Measurements from ENCODE around the gene CADM2. TPM values are rescaled to one million over a fixed set of nuclear protein-coding genes. Genes with fewer than 3 reads are reported as not detected.

CADM2 gene
- total RNA-seq, 2 donors from 2014 or later, result 24.1 to 29.8 TPM

DNA sequence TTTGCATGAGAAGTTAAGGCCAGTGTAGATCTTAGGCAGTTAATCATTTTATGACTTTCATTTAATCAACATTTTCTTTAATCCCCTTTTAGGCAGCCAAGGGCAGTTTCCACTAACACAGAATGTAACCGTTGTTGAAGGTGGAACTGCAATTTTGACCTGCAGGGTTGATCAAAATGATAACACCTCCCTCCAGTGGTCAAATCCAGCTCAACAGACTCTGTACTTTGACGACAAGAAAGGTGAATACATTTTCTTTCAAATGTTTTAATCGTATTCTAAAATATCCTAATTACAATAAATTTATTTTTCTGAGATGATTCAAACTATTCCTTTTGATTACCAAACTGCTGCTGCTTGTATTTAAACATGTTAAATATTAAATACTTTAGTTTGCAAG lies 843.2 kb downstream of the CADM2 start:
- Histone ChIP-seq H3K4me3 (ENCODE audit: low read length) (no peak overlapping the region), H3K9me3 (ENCODE audit: control insufficient read depth, low read length) (peaks cover 16% of the 10 kb centered on the region), H3K36me3 (ENCODE audit: control insufficient read depth, insufficient read depth, low read length) (no peaks in the 10 kb centered on the region), H3K9ac (ENCODE audit: extremely low read depth, low read length, poor library complexity, severe bottlenecking) (no peak overlapping the region), H3K4me1 (ENCODE audit: control insufficient read depth, insufficient read depth, low read length) (peaks cover 5% of the 10 kb centered on the region), H3K27me3 (ENCODE audit: control insufficient read depth, insufficient read depth, low read length, poor library complexity, severe bottlenecking) (no peaks in the 10 kb centered on the region), H3K27ac (ENCODE audit: low read depth, low read length) (no peak overlapping the region)
- WGBS, 2 experiments (ENCODE audit: insufficient coverage in 1 of 2, insufficient read length in 1 of 2), result 33 to 66% methylated on average over 1 to 2 of the region's 3 CpGs
- Mint-ChIP-seq H3K27ac (no peak overlapping the region), H3K9me3 (peaks cover 31% of the 10 kb centered on the region), H3K27me3 (ENCODE audit: insufficient read depth) (no peaks in the 10 kb centered on the region), H3K36me3 (ENCODE audit: low read depth) (peaks cover 15% of the 10 kb centered on the region), H3K4me3 (no peak overlapping the region), H3K4me1 (peaks cover 14% of the 10 kb centered on the region)
- TF ChIP-seq, protein P1, sequence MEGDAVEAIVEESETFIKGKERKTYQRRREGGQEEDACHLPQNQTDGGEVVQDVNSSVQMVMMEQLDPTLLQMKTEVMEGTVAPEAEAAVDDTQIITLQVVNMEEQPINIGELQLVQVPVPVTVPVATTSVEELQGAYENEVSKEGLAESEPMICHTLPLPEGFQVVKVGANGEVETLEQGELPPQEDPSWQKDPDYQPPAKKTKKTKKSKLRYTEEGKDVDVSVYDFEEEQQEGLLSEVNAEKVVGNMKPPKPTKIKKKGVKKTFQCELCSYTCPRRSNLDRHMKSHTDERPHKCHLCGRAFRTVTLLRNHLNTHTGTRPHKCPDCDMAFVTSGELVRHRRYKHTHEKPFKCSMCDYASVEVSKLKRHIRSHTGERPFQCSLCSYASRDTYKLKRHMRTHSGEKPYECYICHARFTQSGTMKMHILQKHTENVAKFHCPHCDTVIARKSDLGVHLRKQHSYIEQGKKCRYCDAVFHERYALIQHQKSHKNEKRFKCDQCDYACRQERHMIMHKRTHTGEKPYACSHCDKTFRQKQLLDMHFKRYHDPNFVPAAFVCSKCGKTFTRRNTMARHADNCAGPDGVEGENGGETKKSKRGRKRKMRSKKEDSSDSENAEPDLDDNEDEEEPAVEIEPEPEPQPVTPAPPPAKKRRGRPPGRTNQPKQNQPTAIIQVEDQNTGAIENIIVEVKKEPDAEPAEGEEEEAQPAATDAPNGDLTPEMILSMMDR (conservative IDR thresholded peaks at IDR 0.05), result peak; percentile 87
- peak; percentile 67 for DNase-seq

DNA sequence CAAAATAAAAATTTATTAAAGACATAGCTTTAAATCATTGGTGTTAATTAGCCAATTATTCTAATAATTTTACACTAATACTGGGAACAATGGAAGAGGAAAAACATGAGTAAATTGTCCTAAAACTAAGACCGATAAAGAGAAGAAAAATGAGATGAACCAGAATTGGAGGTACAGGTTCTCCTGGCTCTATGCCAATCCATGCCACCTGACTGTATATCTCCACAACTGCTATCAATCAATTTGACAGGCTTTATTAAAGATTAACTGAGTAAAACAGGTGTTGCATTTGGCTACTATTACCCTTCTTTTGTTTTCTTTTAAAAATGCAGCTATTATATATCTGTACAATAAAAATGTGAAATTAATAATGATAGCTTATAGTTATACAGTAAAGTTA lies 850.0 kb downstream of the CADM2 start:
- Histone ChIP-seq H3K36me3 (ENCODE audit: control insufficient read depth, insufficient read depth, low read length) (no peaks in the 10 kb centered on the region), H3K9ac (ENCODE audit: extremely low read depth, low read length, poor library complexity, severe bottlenecking) (no peak overlapping the region), H3K9me3 (ENCODE audit: control insufficient read depth, low read length) (no peaks in the 10 kb centered on the region), H3K27me3 (ENCODE audit: control insufficient read depth, insufficient read depth, low read length, poor library complexity, severe bottlenecking) (no peaks in the 10 kb centered on the region), H3K27ac (ENCODE audit: low read depth, low read length) (no peak overlapping the region), H3K4me1 (ENCODE audit: control insufficient read depth, insufficient read depth, low read length) (no peaks in the 10 kb centered on the region), H3K4me3 (ENCODE audit: low read length) (no peak overlapping the region)
- no peak for DNase-seq
- Mint-ChIP-seq H3K27me3 (ENCODE audit: insufficient read depth) (no peaks in the 10 kb centered on the region), H3K9me3 (peaks cover 8% of the 10 kb centered on the region), H3K36me3 (ENCODE audit: low read depth) (no peaks in the 10 kb centered on the region), H3K4me3 (no peak overlapping the region), H3K4me1 (no peaks in the 10 kb centered on the region), H3K27ac (no peak overlapping the region)
- TF ChIP-seq, protein P1 (conservative IDR thresholded peaks at IDR 0.05), result no peak
- 100% methylated on average over 1 of the region's 1 CpG for WGBS, 2 experiments (ENCODE audit: insufficient coverage in 1 of 2, insufficient read length in 1 of 2)

DNA sequence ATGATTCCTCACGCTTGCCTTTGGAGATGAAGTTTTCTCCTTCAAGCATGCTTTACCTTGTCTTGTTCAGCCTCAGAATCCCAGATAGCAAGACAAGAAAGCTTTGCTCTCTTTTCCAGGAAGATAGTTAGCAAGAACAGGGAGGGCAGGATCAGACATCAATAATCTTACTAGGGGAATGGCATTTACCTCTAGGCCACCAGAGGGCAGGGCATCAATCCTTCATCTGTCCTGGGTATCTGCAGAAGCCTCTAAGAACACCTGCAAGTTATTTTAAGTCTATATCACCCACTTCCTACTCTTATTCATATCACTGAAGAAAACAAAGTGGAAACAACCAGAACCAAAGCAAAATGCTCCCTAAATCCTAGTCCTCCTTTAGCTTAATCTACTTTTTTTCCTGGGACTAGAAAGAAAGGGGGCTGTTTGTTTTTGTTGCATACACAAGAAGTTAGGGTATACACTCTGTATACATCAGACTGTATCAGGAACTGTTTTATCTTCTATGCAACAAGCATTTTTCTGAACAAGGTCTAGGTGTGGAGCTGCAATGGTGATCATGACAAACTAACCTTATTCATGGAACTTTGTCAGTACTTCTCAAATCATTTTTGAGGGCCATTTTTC lies 862.5 kb downstream of the CADM2 start:
- no peaks in the 10 kb centered on the region for H3K27me3 ChIP-seq (ENCODE audit: control insufficient read depth, insufficient read depth, low read length, poor library complexity, severe bottlenecking)
- DNase-seq, result peak; percentile 80
- H3K4me1 ChIP-seq (ENCODE audit: control insufficient read depth, insufficient read depth, low read length), result no peaks in the 10 kb centered on the region
- Mint-ChIP-seq H3K9me3 (peaks cover 5% of the 10 kb centered on the region), H3K4me1 (peaks cover 5% of the 10 kb centered on the region), H3K27me3 (ENCODE audit: insufficient read depth) (no peaks in the 10 kb centered on the region), H3K27ac (no peak overlapping the region), H3K36me3 (ENCODE audit: low read depth) (peaks cover 3% of the 10 kb centered on the region), H3K4me3 (no peak overlapping the region)
- H3K36me3 ChIP-seq (ENCODE audit: control insufficient read depth, insufficient read depth, low read length), result no peaks in the 10 kb centered on the region
- H3K4me3 ChIP-seq (ENCODE audit: low read length), result no peak overlapping the region
- no peaks in the 10 kb centered on the region for H3K9me3 ChIP-seq (ENCODE audit: control insufficient read depth, low read length)
- no peak overlapping the region for H3K9ac ChIP-seq (ENCODE audit: extremely low read depth, low read length, poor library complexity, severe bottlenecking)
- H3K27ac ChIP-seq (ENCODE audit: low read depth, low read length), result no peak overlapping the region
- WGBS, 2 experiments (ENCODE audit: insufficient coverage in 1 of 2, insufficient read length in 1 of 2), result 71 to 100% methylated on average over 1 of the region's 1 CpG
- TF ChIP-seq, protein P1 (conservative IDR thresholded peaks at IDR 0.05), result peak; percentile 87

Measured in endodermal cell (in vitro differentiated cells).